B cell (primary cell): ENCODE results near the gene PIK3R1.

Experiments
- EZH2 ChIP-seq: IDR thresholded peaks from 2 replicates; pipeline ENCODE4 v1.6.1; 2012; ENCODE audit warnings: borderline replicate concordance, low read depth, mild to moderate bottlenecking, moderate library complexity, low read length; ENCODE audit not compliant: insufficient read depth, poor library complexity, severe bottlenecking
- TF ChIP-seq, protein P1 (sequence below): fragments of 200-600 bp; IDR thresholded peaks from one replicate; pipeline ENCODE4 v1.8.0; 2022; ENCODE audit warnings: antibody characterized with exemption, mild to moderate bottlenecking

DNA sequence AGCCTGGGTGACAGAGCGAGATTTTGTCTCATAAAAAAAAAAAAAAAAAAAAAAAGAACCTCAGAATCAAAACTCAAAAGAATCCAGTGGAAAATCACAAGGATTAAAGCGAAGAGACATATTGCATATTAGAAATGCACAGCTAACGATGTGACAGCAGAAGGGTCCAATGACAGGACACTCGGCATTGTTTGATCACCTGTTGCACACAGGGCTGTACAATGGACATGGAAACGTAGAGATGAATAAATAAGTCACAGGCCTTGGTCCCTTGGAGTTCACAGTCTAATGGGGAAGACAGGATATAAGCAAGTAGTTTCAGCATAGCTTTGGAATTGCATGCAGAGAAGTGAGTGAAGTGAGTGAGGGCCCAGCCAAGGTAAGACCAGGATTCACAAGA lies 25.9 kb upstream of the PIK3R1 start:
- TF ChIP-seq, protein P1, sequence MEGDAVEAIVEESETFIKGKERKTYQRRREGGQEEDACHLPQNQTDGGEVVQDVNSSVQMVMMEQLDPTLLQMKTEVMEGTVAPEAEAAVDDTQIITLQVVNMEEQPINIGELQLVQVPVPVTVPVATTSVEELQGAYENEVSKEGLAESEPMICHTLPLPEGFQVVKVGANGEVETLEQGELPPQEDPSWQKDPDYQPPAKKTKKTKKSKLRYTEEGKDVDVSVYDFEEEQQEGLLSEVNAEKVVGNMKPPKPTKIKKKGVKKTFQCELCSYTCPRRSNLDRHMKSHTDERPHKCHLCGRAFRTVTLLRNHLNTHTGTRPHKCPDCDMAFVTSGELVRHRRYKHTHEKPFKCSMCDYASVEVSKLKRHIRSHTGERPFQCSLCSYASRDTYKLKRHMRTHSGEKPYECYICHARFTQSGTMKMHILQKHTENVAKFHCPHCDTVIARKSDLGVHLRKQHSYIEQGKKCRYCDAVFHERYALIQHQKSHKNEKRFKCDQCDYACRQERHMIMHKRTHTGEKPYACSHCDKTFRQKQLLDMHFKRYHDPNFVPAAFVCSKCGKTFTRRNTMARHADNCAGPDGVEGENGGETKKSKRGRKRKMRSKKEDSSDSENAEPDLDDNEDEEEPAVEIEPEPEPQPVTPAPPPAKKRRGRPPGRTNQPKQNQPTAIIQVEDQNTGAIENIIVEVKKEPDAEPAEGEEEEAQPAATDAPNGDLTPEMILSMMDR, result no peak
- no peak for TF ChIP-seq EZH2
